ENCODE data around the gene CECR2.
"Not testable (repeated sequence)": the region's sequence is repeated elsewhere in the genome, so short reads cannot be mapped to it uniquely, and the experiment has no call there.

The CECR2 gene

GRCh38 chr22:17419348-17419747 lies 50.1 kb downstream of the CECR2 start:
- Histone ChIP-seq H3K9ac (ENCODE audit: low read depth in 1 of 2, low read length in 2 of 2) (no peak overlapping the region), H3K36me3 (ENCODE audit: control insufficient read depth in 2 of 2, insufficient read depth in 2 of 2, low read length in 2 of 2) (no peaks in the 10 kb centered on the region), H3K9me3 (ENCODE audit: control insufficient read depth in 2 of 2, low read length in 2 of 2) (no peaks in the 10 kb centered on the region), H3K27me3 (ENCODE audit: control insufficient read depth in 2 of 2, insufficient read depth in 2 of 2, low read length in 2 of 2) (no peaks in the 10 kb centered on the region), H3K4me1 (ENCODE audit: control insufficient read depth in 2 of 2, insufficient read depth in 2 of 2, low read length in 2 of 2) (no peaks in the 10 kb centered on the region), H3K27ac (ENCODE audit: low read depth in 2 of 2, low read length in 2 of 2) (no peak overlapping the region), H3K4me3 (ENCODE audit: low read length in 2 of 2) (no peak overlapping the region)

GRCh38 chr22:17422736-17423343 lies 53.6 kb downstream of the CECR2 start:
- H3K27ac ChIP-seq (ENCODE audit: low read depth in 2 of 2, low read length in 2 of 2): no peak overlapping the region
- H3K9me3 ChIP-seq (ENCODE audit: control insufficient read depth in 2 of 2, low read length in 2 of 2): no peaks in the 10 kb centered on the region

GRCh38 chr22:17423616-17424015 lies 54.4 kb downstream of the CECR2 start:
- H3K27ac ChIP-seq (ENCODE audit: low read depth in 2 of 2, low read length in 2 of 2): no peak overlapping the region
- no peak overlapping the region for H3K4me3 ChIP-seq (ENCODE audit: low read length in 2 of 2)
- H3K9ac ChIP-seq (ENCODE audit: low read depth in 1 of 2, low read length in 2 of 2): no peak overlapping the region
- H3K9me3 ChIP-seq (ENCODE audit: control insufficient read depth in 2 of 2, low read length in 2 of 2): no peaks in the 10 kb centered on the region
- no peaks in the 10 kb centered on the region for H3K4me1 ChIP-seq (ENCODE audit: control insufficient read depth in 2 of 2, insufficient read depth in 2 of 2, low read length in 2 of 2)
- peaks cover 0 to 2% of the 10 kb centered on the region in 2 donors for H3K27me3 ChIP-seq (ENCODE audit: control insufficient read depth in 2 of 2, insufficient read depth in 2 of 2, low read length in 2 of 2)
- no peaks in the 10 kb centered on the region for H3K36me3 ChIP-seq (ENCODE audit: control insufficient read depth in 2 of 2, insufficient read depth in 2 of 2, low read length in 2 of 2)

More at GRCh38 chr22:17422736-17423343, 53.6 kb downstream of the CECR2 start:
- H3K4me3 ChIP-seq (ENCODE audit: low read length in 2 of 2): no peak overlapping the region
- H3K36me3 ChIP-seq (ENCODE audit: control insufficient read depth in 2 of 2, insufficient read depth in 2 of 2, low read length in 2 of 2): no peaks in the 10 kb centered on the region
- no peak overlapping the region for H3K9ac ChIP-seq (ENCODE audit: low read depth in 1 of 2, low read length in 2 of 2)
- H3K4me1 ChIP-seq (ENCODE audit: control insufficient read depth in 2 of 2, insufficient read depth in 2 of 2, low read length in 2 of 2): no peaks in the 10 kb centered on the region
- peaks cover 0 to 2% of the 10 kb centered on the region in 2 donors for H3K27me3 ChIP-seq (ENCODE audit: control insufficient read depth in 2 of 2, insufficient read depth in 2 of 2, low read length in 2 of 2)

GRCh38 chr22:17427528-17427927 lies 58.3 kb downstream of the CECR2 start:
- H3K4me1 ChIP-seq (ENCODE audit: control insufficient read depth in 2 of 2, insufficient read depth in 2 of 2, low read length in 2 of 2); H3K27ac ChIP-seq (ENCODE audit: low read depth in 2 of 2, low read length in 2 of 2): not testable (repeated sequence)

GRCh38 chr22:17429516-17429915 lies 60.3 kb downstream of the CECR2 start:
- no peak overlapping the region for H3K9ac ChIP-seq (ENCODE audit: low read depth in 1 of 2, low read length in 2 of 2)
- no peak overlapping the region for H3K27ac ChIP-seq (ENCODE audit: low read depth in 2 of 2, low read length in 2 of 2)
- no peak overlapping the region for H3K4me3 ChIP-seq (ENCODE audit: low read length in 2 of 2)
- no peaks in the 10 kb centered on the region for H3K9me3 ChIP-seq (ENCODE audit: control insufficient read depth in 2 of 2, low read length in 2 of 2)
- H3K36me3 ChIP-seq (ENCODE audit: control insufficient read depth in 2 of 2, insufficient read depth in 2 of 2, low read length in 2 of 2): no peaks in the 10 kb centered on the region
- H3K27me3 ChIP-seq (ENCODE audit: control insufficient read depth in 2 of 2, insufficient read depth in 2 of 2, low read length in 2 of 2): peaks cover 0 to under 1% of the 10 kb centered on the region in 2 donors
- no peaks in the 10 kb centered on the region for H3K4me1 ChIP-seq (ENCODE audit: control insufficient read depth in 2 of 2, insufficient read depth in 2 of 2, low read length in 2 of 2)

More at GRCh38 chr22:17427528-17427927, 58.3 kb downstream of the CECR2 start:
- H3K9me3 ChIP-seq (ENCODE audit: control insufficient read depth in 2 of 2, low read length in 2 of 2); H3K4me3 ChIP-seq (ENCODE audit: low read length in 2 of 2); H3K27me3 ChIP-seq (ENCODE audit: control insufficient read depth in 2 of 2, insufficient read depth in 2 of 2, low read length in 2 of 2); H3K9ac ChIP-seq (ENCODE audit: low read depth in 1 of 2, low read length in 2 of 2); H3K36me3 ChIP-seq (ENCODE audit: control insufficient read depth in 2 of 2, insufficient read depth in 2 of 2, low read length in 2 of 2): not testable (repeated sequence)

- H3K4me1 ChIP-seq (ENCODE audit: control insufficient read depth in 2 of 2, insufficient read depth in 2 of 2, low read length in 2 of 2): no peaks in the 10 kb centered on the region
- H3K27me3 ChIP-seq (ENCODE audit: control insufficient read depth in 2 of 2, insufficient read depth in 2 of 2, low read length in 2 of 2): no peaks in the 10 kb centered on the region
- H3K9ac ChIP-seq (ENCODE audit: low read depth in 1 of 2, low read length in 2 of 2): no peak overlapping the region
- H3K9me3 ChIP-seq (ENCODE audit: control insufficient read depth in 2 of 2, low read length in 2 of 2): no peaks in the 10 kb centered on the region
- H3K4me3 ChIP-seq (ENCODE audit: low read length in 2 of 2): no peak overlapping the region
- H3K27ac ChIP-seq (ENCODE audit: low read depth in 2 of 2, low read length in 2 of 2): no peak overlapping the region
- H3K36me3 ChIP-seq (ENCODE audit: control insufficient read depth in 2 of 2, insufficient read depth in 2 of 2, low read length in 2 of 2): no peaks in the 10 kb centered on the region
Observed at GRCh38 chr22:17430412-17430811, 61.2 kb downstream of the CECR2 start.

GRCh38 chr22:17431179-17431578 lies 61.9 kb downstream of the CECR2 start:
- no peak overlapping the region for H3K27ac ChIP-seq (ENCODE audit: low read depth in 2 of 2, low read length in 2 of 2)
- no peaks in the 10 kb centered on the region for H3K27me3 ChIP-seq (ENCODE audit: control insufficient read depth in 2 of 2, insufficient read depth in 2 of 2, low read length in 2 of 2)
- no peak overlapping the region for H3K9ac ChIP-seq (ENCODE audit: low read depth in 1 of 2, low read length in 2 of 2)
- H3K4me1 ChIP-seq (ENCODE audit: control insufficient read depth in 2 of 2, insufficient read depth in 2 of 2, low read length in 2 of 2): no peaks in the 10 kb centered on the region
- H3K9me3 ChIP-seq (ENCODE audit: control insufficient read depth in 2 of 2, low read length in 2 of 2): no peaks in the 10 kb centered on the region
- no peaks in the 10 kb centered on the region for H3K36me3 ChIP-seq (ENCODE audit: control insufficient read depth in 2 of 2, insufficient read depth in 2 of 2, low read length in 2 of 2)
- H3K4me3 ChIP-seq (ENCODE audit: low read length in 2 of 2): no peak overlapping the region

- Histone ChIP-seq H3K27ac (ENCODE audit: low read depth in 2 of 2, low read length in 2 of 2) (no peak overlapping the region), H3K4me1 (ENCODE audit: control insufficient read depth in 2 of 2, insufficient read depth in 2 of 2, low read length in 2 of 2) (no peaks in the 10 kb centered on the region)
Observed at GRCh38 chr22:17434856-17435255, 65.6 kb downstream of the CECR2 start.

GRCh38 chr22:17435375-17435774 lies 66.1 kb downstream of the CECR2 start:
- Histone ChIP-seq H3K27me3 (ENCODE audit: control insufficient read depth in 2 of 2, insufficient read depth in 2 of 2, low read length in 2 of 2) (no peaks in the 10 kb centered on the region), H3K9ac (ENCODE audit: low read depth in 1 of 2, low read length in 2 of 2) (no peak overlapping the region), H3K27ac (ENCODE audit: low read depth in 2 of 2, low read length in 2 of 2) (no peak overlapping the region), H3K9me3 (ENCODE audit: control insufficient read depth in 2 of 2, low read length in 2 of 2) (no peaks in the 10 kb centered on the region), H3K4me1 (ENCODE audit: control insufficient read depth in 2 of 2, insufficient read depth in 2 of 2, low read length in 2 of 2) (no peaks in the 10 kb centered on the region), H3K4me3 (ENCODE audit: low read length in 2 of 2) (no peak overlapping the region), H3K36me3 (ENCODE audit: control insufficient read depth in 2 of 2, insufficient read depth in 2 of 2, low read length in 2 of 2) (no peaks in the 10 kb centered on the region)

More at GRCh38 chr22:17434856-17435255, 65.6 kb downstream of the CECR2 start:
- Histone ChIP-seq H3K27me3 (ENCODE audit: control insufficient read depth in 2 of 2, insufficient read depth in 2 of 2, low read length in 2 of 2) (no peaks in the 10 kb centered on the region), H3K4me3 (ENCODE audit: low read length in 2 of 2) (no peak overlapping the region), H3K9me3 (ENCODE audit: control insufficient read depth in 2 of 2, low read length in 2 of 2) (no peaks in the 10 kb centered on the region), H3K9ac (ENCODE audit: low read depth in 1 of 2, low read length in 2 of 2) (no peak overlapping the region), H3K36me3 (ENCODE audit: control insufficient read depth in 2 of 2, insufficient read depth in 2 of 2, low read length in 2 of 2) (no peaks in the 10 kb centered on the region)

GRCh38 chr22:17436382-17436980 lies 67.2 kb downstream of the CECR2 start:
- H3K36me3 ChIP-seq (ENCODE audit: control insufficient read depth in 2 of 2, insufficient read depth in 2 of 2, low read length in 2 of 2): no peaks in the 10 kb centered on the region
- no peaks in the 10 kb centered on the region for H3K27me3 ChIP-seq (ENCODE audit: control insufficient read depth in 2 of 2, insufficient read depth in 2 of 2, low read length in 2 of 2)
- no peak overlapping the region for H3K9ac ChIP-seq (ENCODE audit: low read depth in 1 of 2, low read length in 2 of 2)
- H3K9me3 ChIP-seq (ENCODE audit: control insufficient read depth in 2 of 2, low read length in 2 of 2): no peaks in the 10 kb centered on the region
- H3K4me3 ChIP-seq (ENCODE audit: low read length in 2 of 2): no peak overlapping the region
- H3K4me1 ChIP-seq (ENCODE audit: control insufficient read depth in 2 of 2, insufficient read depth in 2 of 2, low read length in 2 of 2): no peaks in the 10 kb centered on the region
- no peak overlapping the region for H3K27ac ChIP-seq (ENCODE audit: low read depth in 2 of 2, low read length in 2 of 2)
